CD4-positive, alpha-beta T cell treated with Interleukin-10 for 1 hour (primary cell): ENCODE results near the gene KIAA0232.
"Not testable (repeated sequence)": the region's sequence is repeated elsewhere in the genome, so short reads cannot be mapped to it uniquely, and the experiment has no call there.

Source experiments
- DNase-seq: peaks from one replicate; pipeline ENCODE4 v3.0.0-alpha.2; 2020

Gene KIAA0232

GRCh38 chr4:6888506-6889071, 106.1 kb downstream of the KIAA0232 start:
- DNase-seq = no peak

- no peak for DNase-seq
Measured at GRCh38 chr4:6889101-6889735, 106.7 kb downstream of the KIAA0232 start.

- no peak for DNase-seq
Measured at GRCh38 chr4:6889736-6890324, 107.3 kb downstream of the KIAA0232 start.

- DNase-seq = no peak
Measured at GRCh38 chr4:6890358-6890757, 107.8 kb downstream of the KIAA0232 start.

GRCh38 chr4:6890971-6891370, 108.4 kb downstream of the KIAA0232 start:
- DNase-seq = not testable (repeated sequence)

- no peak for DNase-seq
Measured at GRCh38 chr4:6891436-6892170, 109.1 kb downstream of the KIAA0232 start.

- peak; percentile 46 for DNase-seq
Measured at GRCh38 chr4:6892190-6892908, 109.8 kb downstream of the KIAA0232 start.

- no peak for DNase-seq
Measured at GRCh38 chr4:6892909-6893202, 110.3 kb downstream of the KIAA0232 start.

GRCh38 chr4:6893449-6894085, 111.0 kb downstream of the KIAA0232 start:
- no peak for DNase-seq

- DNase-seq = no peak
Measured at GRCh38 chr4:6894086-6894478, 111.6 kb downstream of the KIAA0232 start.

GRCh38 chr4:6894528-6895498, 112.3 kb downstream of the KIAA0232 start:
- no peak for DNase-seq

GRCh38 chr4:6896035-6896434, 113.5 kb downstream of the KIAA0232 start:
- no peak for DNase-seq

- DNase-seq = no peak
Measured at GRCh38 chr4:6898763-6899162, 116.2 kb downstream of the KIAA0232 start.

- no peak for DNase-seq
Measured at GRCh38 chr4:6900181-6900812, 117.8 kb downstream of the KIAA0232 start.

GRCh38 chr4:6900956-6901355, 118.4 kb downstream of the KIAA0232 start:
- no peak for DNase-seq

GRCh38 chr4:6901669-6902317, 119.3 kb downstream of the KIAA0232 start:
- DNase-seq = no peak

- no peak for DNase-seq
Measured at GRCh38 chr4:6902318-6903042, 120.0 kb downstream of the KIAA0232 start.

- no peak for DNase-seq
Measured at GRCh38 chr4:6905516-6906445, 123.3 kb downstream of the KIAA0232 start.

- DNase-seq = not testable (repeated sequence)
Measured at GRCh38 chr4:6906486-6906885, 124.0 kb downstream of the KIAA0232 start.
